Gastroesophageal sphincter (tissue), 4 donors: Measurements from ENCODE around the gene MAML2. TPM values are rescaled to one million over a fixed set of nuclear protein-coding genes. Genes with fewer than 3 reads are reported as not detected.
A peak's percentile ranks its signal among the peaks of the same experiment; 100 is the strongest.

ENCODE experiments used
- ATAC-seq: fragments of 150-250 bp; one replicate; pipeline ENCODE4 v1.9.1; 2016; ENCODE audit warnings: mild to moderate bottlenecking, moderate library complexity
- H3K27ac ChIP-seq, 4 donors: fragments of 200-600 bp; sonication (generic) in 3 of 4; 1 replicate in 3 of 4; 2 replicates in 1 of 4; pipeline ENCODE4 v1.5.1; 2016 to 2019
- H3K27me3 ChIP-seq: fragments of 200-600 bp; sonication (generic); one replicate; pipeline ENCODE4 v1.5.1; 2019
- H3K36me3 ChIP-seq, 2 donors: fragments of 200-600 bp; sonication (generic); one replicate each; pipeline ENCODE4 v1.5.1; 2019; ENCODE audit warnings: control low read depth in 1 of 2
- H3K4me1 ChIP-seq, 3 donors: fragments of 200-600 bp; sonication (generic); 1 replicate in 2 of 3; 2 replicates in 1 of 3; pipeline ENCODE4 v1.5.1; 2016 to 2019; ENCODE audit warnings: control low read depth in 2 of 3
- H3K4me3 ChIP-seq, 2 donors: fragments of 200-600 bp; sonication (generic); one replicate each; pipeline ENCODE4 v1.5.1; 2019; ENCODE audit warnings: mild to moderate bottlenecking in 1 of 2, moderate library complexity in 1 of 2
- H3K9me3 ChIP-seq, 3 donors: fragments of 200-600 bp; sonication (generic); one replicate each; pipeline ENCODE4 v1.5.1; 2017 to 2019; ENCODE audit warnings: control low read depth in 2 of 3
- CTCF ChIP-seq, 4 experiments: fragments of 200-600 bp in 2 of 4; fragments of 450-650 bp in 2 of 4; sonication (generic) in 1 of 4; IDR thresholded peaks; one replicate each; pipeline ENCODE4 v1.5.1; 2017 to 2019; ENCODE audit warnings: antibody characterized with exemption in 4 of 4, mild to moderate bottlenecking in 2 of 4, moderate library complexity in 2 of 4
- EP300 ChIP-seq: sonication (generic); formaldehyde crosslinking; IDR thresholded peaks from one replicate; pipeline ENCODE4 v1.6.1; 2017; ENCODE audit warnings: antibody characterized with exemption, mild to moderate bottlenecking
- POLR2A ChIP-seq, 2 donors: fragments of 450-650 bp; IDR thresholded peaks; one replicate each; pipeline ENCODE4 v1.6.1; 2017; ENCODE audit warnings: antibody characterized with exemption in 2 of 2, mild to moderate bottlenecking in 2 of 2, moderate library complexity in 1 of 2
- POLR2AphosphoS5 ChIP-seq: sonication (generic); formaldehyde crosslinking; IDR thresholded peaks from one replicate; pipeline ENCODE4 v1.6.1; 2017; ENCODE audit warnings: antibody characterized with exemption
- WGBS, 2 donors: methylation state at CpG; one replicate each; pipeline ENCODE4 v1.1.5; 2018; ENCODE audit warnings: low coverage in 1 of 2; 5-methylcytosine and 5-hydroxymethylcytosine counted together
- total RNA-seq, 4 donors: library from RNA; depleted of rRNA; stranded (reverse); fragments of >200 nt; gene quantifications; one replicate each; pipeline ENCODE4 v1.1.0, GENCODE V29; 2016

Gene MAML2
- total RNA-seq, 4 donors from 2014 or later = 15.8 to 31.8 (median 23.7) TPM

DNA sequence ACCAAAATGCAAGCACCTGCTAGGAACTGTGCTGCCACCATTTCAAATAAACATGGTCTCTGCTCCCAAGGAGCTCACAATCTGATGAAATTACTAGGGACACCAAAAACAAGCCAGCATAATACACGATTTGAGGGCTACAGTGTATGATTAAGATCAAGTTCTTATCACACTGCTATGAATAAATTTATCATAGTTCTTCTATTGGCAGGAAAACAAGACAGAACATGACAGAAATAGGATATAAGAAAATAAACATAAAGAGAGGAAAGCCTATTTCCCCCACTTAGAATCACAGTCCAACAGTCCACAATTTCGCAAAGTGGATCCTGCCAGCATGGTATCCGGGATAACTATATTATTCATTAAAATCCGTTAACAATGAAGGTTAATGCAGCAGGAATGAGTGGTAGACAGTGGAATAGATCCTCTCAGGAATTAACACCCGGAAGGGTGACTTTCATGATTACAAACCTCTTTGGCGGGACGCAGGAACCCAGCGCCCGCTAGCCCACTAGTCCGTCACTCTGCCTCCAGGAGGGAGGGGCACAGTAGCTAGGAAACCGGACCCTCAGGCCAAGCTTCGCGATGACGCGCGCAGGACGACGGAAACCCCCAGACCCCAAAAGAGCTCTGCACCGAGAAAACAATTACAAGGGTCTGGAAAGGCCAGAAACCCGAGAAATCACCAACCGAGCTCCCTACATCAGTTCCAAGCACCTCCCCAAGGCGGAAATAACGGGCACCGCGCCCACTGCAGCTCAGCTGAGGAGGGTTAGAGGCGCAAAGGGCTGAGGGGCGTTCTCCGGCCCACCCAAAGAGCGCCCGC lies 46.1 kb upstream of the MAML2 start:
- TF ChIP-seq POLR2AphosphoS5 = no peak
- Histone ChIP-seq H3K9me3 (no peaks in the 10 kb centered on the region), H3K36me3 (peaks cover 0 to 5% of the 10 kb centered on the region in 2 donors), H3K4me1 (peaks cover 5 to 43% (median 7%) of the 10 kb centered on the region in 3 donors), H3K27ac (peak overlapping the region; percentile 41 to 92 (median 90)), H3K27me3 (no peaks in the 10 kb centered on the region), H3K4me3 (peak overlapping the region; percentile 74 to 83)
- peak; percentile 42 for ATAC-seq
- WGBS, 2 donors = 0% methylated on average over 13 to 19 of the region's 30 CpGs

- 70 to 71% methylated on average over 2 of the region's 2 CpGs for WGBS, 2 donors
- ATAC-seq = no peak
- no peak overlapping the region for H3K4me3 ChIP-seq
Measured at GRCh38 chr11:96385187-96385586, 42.2 kb upstream of the MAML2 start.

GRCh38 chr11:96384156-96384555 lies 41.2 kb upstream of the MAML2 start:
- TF ChIP-seq POLR2A (IDR thresholded peaks at IDR 0.05) (no peak), POLR2AphosphoS5 (no peak), EP300 (no peak), CTCF (IDR thresholded peaks at IDR 0.05) (no peak)
- no peak overlapping the region for H3K4me3 ChIP-seq
- no peaks in the 10 kb centered on the region for H3K9me3 ChIP-seq
- 70 to 95% methylated on average over 3 of the region's 3 CpGs for WGBS, 2 donors
- H3K4me1 ChIP-seq = peaks cover 5 to 24% (median 7%) of the 10 kb centered on the region in 3 donors
- H3K27me3 ChIP-seq = no peaks in the 10 kb centered on the region
- peaks cover 0 to 43% of the 10 kb centered on the region in 2 donors for H3K36me3 ChIP-seq
- H3K27ac ChIP-seq = no peak overlapping the region
- ATAC-seq = no peak

More at GRCh38 chr11:96385187-96385586, 42.2 kb upstream of the MAML2 start:
- Histone ChIP-seq H3K4me1 (peaks cover 5 to 24% (median 7%) of the 10 kb centered on the region in 3 donors), H3K36me3 (peaks cover 0 to 42% of the 10 kb centered on the region in 2 donors), H3K27ac (no peak overlapping the region), H3K9me3 (no peaks in the 10 kb centered on the region), H3K27me3 (no peaks in the 10 kb centered on the region)
- TF ChIP-seq EP300 (no peak), POLR2AphosphoS5 (no peak), POLR2A (IDR thresholded peaks at IDR 0.05) (no peak), CTCF (IDR thresholded peaks at IDR 0.05) (no peak)

DNA sequence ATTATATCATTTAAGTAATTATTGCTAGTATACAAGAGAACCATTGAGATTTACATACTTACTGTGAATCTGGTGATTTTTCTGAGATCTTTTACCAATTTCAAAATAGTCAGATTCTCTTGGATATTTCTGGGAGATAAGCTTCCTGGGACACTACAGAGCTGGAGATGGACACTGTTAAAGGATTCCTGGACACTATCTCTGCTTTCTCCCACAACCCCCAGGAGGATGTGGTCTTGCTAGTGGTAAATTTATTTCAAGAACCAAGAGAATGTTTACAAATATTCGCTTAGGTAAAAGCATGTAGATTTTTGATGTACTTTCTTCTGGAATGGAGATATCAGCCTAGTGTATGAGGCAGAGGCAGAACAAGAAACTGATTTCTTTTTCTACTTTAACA lies 33.8 kb upstream of the MAML2 start:
- H3K4me1 ChIP-seq = no peaks in the 10 kb centered on the region
- 87 to 89% methylated on average over 1 of the region's 1 CpG for whole genome bisulfite sequencing, 2 donors
- H3K4me3 ChIP-seq = no peak overlapping the region
- H3K36me3 ChIP-seq = peaks cover 2 to 35% of the 10 kb centered on the region in 2 donors
- H3K27me3 ChIP-seq = no peaks in the 10 kb centered on the region
- no peak overlapping the region for H3K27ac ChIP-seq
- no peaks in the 10 kb centered on the region for H3K9me3 ChIP-seq
- no peak for TF ChIP-seq EP300
- TF ChIP-seq POLR2AphosphoS5 = no peak
- no peak for TF ChIP-seq POLR2A (IDR thresholded peaks at IDR 0.05)
- TF ChIP-seq CTCF (IDR thresholded peaks at IDR 0.05) = no peak
- no peak for ATAC-seq

GRCh38 chr11:96373826-96374225 lies 30.8 kb upstream of the MAML2 start:
- no peak for ATAC-seq
- Histone ChIP-seq H3K4me3 (no peak overlapping the region), H3K36me3 (peaks cover 2 to 46% of the 10 kb centered on the region in 2 donors), H3K4me1 (no peaks in the 10 kb centered on the region), H3K9me3 (no peaks in the 10 kb centered on the region), H3K27ac (no peak overlapping the region), H3K27me3 (no peaks in the 10 kb centered on the region)
- TF ChIP-seq CTCF (IDR thresholded peaks at IDR 0.05) (no peak), POLR2A (IDR thresholded peaks at IDR 0.05) (no peak), EP300 (no peak), POLR2AphosphoS5 (no peak)
- 97 to 98% methylated on average over 3 to 4 of the region's 4 CpGs for WGBS, 2 donors
